Measurements from ENCODE around the gene FAM221B. TPM values are rescaled to one million over a fixed set of nuclear protein-coding genes. Genes with fewer than 3 reads are reported as not detected.
A peak's percentile ranks its signal among the peaks of the same experiment; 100 is the strongest.

The FAM221B gene
- total and polyA plus RNA-seq, 2 of the 4 experiments (the other 2 are of a cell fraction): not detected

DNA sequence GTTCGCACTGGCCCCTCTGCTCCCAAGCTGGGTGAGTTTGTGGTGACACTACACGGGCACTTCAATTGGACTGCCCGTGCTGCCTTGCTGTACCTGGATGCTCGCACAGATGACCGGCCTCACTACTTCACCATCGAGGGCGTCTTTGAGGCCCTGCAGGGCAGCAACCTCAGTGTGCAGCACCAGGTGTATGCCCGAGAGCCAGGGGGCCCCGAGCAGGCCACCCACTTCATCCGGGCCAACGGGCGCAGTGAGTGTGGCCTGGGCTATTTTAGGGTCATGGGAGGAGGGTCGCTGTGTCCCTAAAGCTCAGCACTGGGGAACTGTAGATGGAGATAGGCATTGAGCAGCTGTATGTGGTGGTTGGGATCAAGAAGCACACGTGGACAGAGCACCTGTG is 35.7 kb downstream of the FAM221B start:
- H3K4me3 ChIP-seq (ENCODE audit: insufficient read depth, low read depth, low read length): peak overlapping the region; percentile 27
- H3K56ac ChIP-seq (ENCODE audit: extremely low read depth, insufficient read depth, low read length): no peak overlapping the region
- H3K4me2 ChIP-seq (ENCODE audit: low read depth, low read length): peak overlapping the region; percentile 98
- H4K5ac ChIP-seq (ENCODE audit: low read depth, low read length): no peak overlapping the region
- intact Hi-C loops (cut with micrococcal nuclease): no loop called here
- no peaks in the 10 kb centered on the region for H3K36me3 ChIP-seq (ENCODE audit: control insufficient read depth, insufficient read depth, low read length)
- dilution Hi-C loops (cut with HindIII; ENCODE audit: low sequenced_read_pairs, unreplicated experiment): no loop called here
- H3K9ac ChIP-seq (ENCODE audit: low read depth, low read length): peak overlapping the region; percentile 56; the same call in 1 of the 2 replicates
- H2BK5ac ChIP-seq (ENCODE audit: low read depth, low read length, poor library complexity, severe bottlenecking): no peak overlapping the region
- H2BK20ac ChIP-seq (ENCODE audit: low read depth, low read length): no peak overlapping the region; the same call in 1 of the 2 replicates
- H3K27me3 ChIP-seq (ENCODE audit: control insufficient read depth, insufficient read depth, low read length): no peaks in the 10 kb centered on the region
- H3K4me1 ChIP-seq (ENCODE audit: control insufficient read depth, insufficient read depth, low read length): peaks cover 28% of the 10 kb centered on the region
- H3K14ac ChIP-seq (replicated peaks; ENCODE audit: low read depth, low read length): peak overlapping the region; percentile 93
- CTCF ChIA-PET: no interaction called here
- H2BK120ac ChIP-seq (ENCODE audit: low read depth, low read length): peak overlapping the region; percentile 13; the same call in 1 of the 2 replicates
- no peak overlapping the region for H3K18ac ChIP-seq (ENCODE audit: low read depth, low read length)
- DNase-seq (no peak), ATAC-seq (ENCODE audit: low read depth) (no peak)
- H2AK5ac ChIP-seq (ENCODE audit: low read depth, low read length): peak overlapping the region; percentile 66
- 86% methylated on average over 8 of the region's 14 CpGs; no CpG with 5 or more reads in 1 of the 2 experiments for WGBS, 2 experiments (ENCODE audit: extremely low coverage in 2 of 2, insufficient read length in 1 of 2)
- H3K27ac ChIP-seq (ENCODE audit: insufficient read depth, low read length): no peak overlapping the region
- peak overlapping the region; percentile 1; the same call in 1 of the 2 replicates for H4K91ac ChIP-seq (ENCODE audit: insufficient read depth, low read depth, low read length)
- H3K9me3 ChIP-seq (ENCODE audit: control insufficient read depth, insufficient read depth, low read length): no peaks in the 10 kb centered on the region
- peak overlapping the region; percentile 82 for H2AK9ac ChIP-seq (replicated peaks; ENCODE audit: low read depth, low read length, poor library complexity)
- POLR2A ChIA-PET (ENCODE audit: unreplicated experiment): no interaction called here
- peaks cover 27 to 61% of the 10 kb centered on the region in 2 experiments for H3K79me1 ChIP-seq (ENCODE audit: low read depth in 1 of 2, low read length in 2 of 2)
- H2AFZ ChIP-seq (replicated peaks; ENCODE audit: low read length, poor library complexity): peak overlapping the region; percentile 76
- 0 out of 3 replicates have a peak overlapping the region, but pooled peaks have one; percentile 6 for H2BK15ac ChIP-seq (ENCODE audit: low read depth, low read length)
- H3K9me1 ChIP-seq (ENCODE audit: insufficient read depth, low read length): peaks cover 42% of the 10 kb centered on the region
- peak overlapping the region in 1 of 2 experiments; percentile 44; a peak in 1 of 4 replicates for H4K8ac ChIP-seq (ENCODE audit: low read depth in 2 of 2, low read length in 2 of 2)
- no TSS peak for BruUV-seq (replicated peaks)
- no peak for TF ChIP-seq USF2 (IDR thresholded peaks at IDR 0.05; ENCODE audit: low read depth, low read length)
- TF ChIP-seq, protein P1, sequence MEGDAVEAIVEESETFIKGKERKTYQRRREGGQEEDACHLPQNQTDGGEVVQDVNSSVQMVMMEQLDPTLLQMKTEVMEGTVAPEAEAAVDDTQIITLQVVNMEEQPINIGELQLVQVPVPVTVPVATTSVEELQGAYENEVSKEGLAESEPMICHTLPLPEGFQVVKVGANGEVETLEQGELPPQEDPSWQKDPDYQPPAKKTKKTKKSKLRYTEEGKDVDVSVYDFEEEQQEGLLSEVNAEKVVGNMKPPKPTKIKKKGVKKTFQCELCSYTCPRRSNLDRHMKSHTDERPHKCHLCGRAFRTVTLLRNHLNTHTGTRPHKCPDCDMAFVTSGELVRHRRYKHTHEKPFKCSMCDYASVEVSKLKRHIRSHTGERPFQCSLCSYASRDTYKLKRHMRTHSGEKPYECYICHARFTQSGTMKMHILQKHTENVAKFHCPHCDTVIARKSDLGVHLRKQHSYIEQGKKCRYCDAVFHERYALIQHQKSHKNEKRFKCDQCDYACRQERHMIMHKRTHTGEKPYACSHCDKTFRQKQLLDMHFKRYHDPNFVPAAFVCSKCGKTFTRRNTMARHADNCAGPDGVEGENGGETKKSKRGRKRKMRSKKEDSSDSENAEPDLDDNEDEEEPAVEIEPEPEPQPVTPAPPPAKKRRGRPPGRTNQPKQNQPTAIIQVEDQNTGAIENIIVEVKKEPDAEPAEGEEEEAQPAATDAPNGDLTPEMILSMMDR (conservative IDR thresholded peaks at IDR 0.05; ENCODE audit: low read depth, low read length): no peak
- no peak for TF ChIP-seq SMC3 (IDR thresholded peaks at IDR 0.05; ENCODE audit: low read depth, low read length)
- no peak for TF ChIP-seq BHLHE40 (IDR thresholded peaks at IDR 0.05; ENCODE audit: low read depth, low read length)
- in situ Hi-C loops (cut with MboI; ENCODE audit: low sequenced_read_pairs): no loop called here
- H3K23ac ChIP-seq (ENCODE audit: low read depth, low read length): peak overlapping the region; percentile 91
- H4K20me1 ChIP-seq (ENCODE audit: insufficient read depth, low read length): no peaks in the 10 kb centered on the region
- peak overlapping the region; percentile 21 for H3K4ac ChIP-seq (ENCODE audit: low read depth, low read length)
